RWPE1 (cell line): ENCODE measurements around the gene GTF3C2.

Source experiments
- CTCF ChIA-PET: fragments of 350-600 bp; sonication (Branson Sonifier 250); formaldehyde crosslinking; extraction: SDS; loops from one replicate; lab custom pipeline; 2021; lab: Yijun Ruan, JAX
- POLR2A ChIA-PET: fragments of 400-600 bp; formaldehyde crosslinking; extraction: SDS; loops from one replicate; lab custom pipeline; 2020; ENCODE audit warnings: antibody characterized with exemption; ENCODE audit not compliant: low non-redundant PET; lab: Yijun Ruan, JAX
- DNase-seq: peaks from one replicate; pipeline ENCODE4 v3.0.0; 2012; ENCODE audit warnings: low spot score
- H3K27ac ChIP-seq: fragments of 450-650 bp; 2 replicates; pipeline ENCODE4 v1.5.1; 2017
- CTCF ChIP-seq: fragments of 450-650 bp; conservative IDR thresholded peaks from 2 replicates; pipeline ENCODE4 v1.5.1; 2017; ENCODE audit warnings: low read depth, mild to moderate bottlenecking

The GTF3C2 gene

GRCh38 chr2:27373567-27373966, 17.0 kb upstream of the GTF3C2 start:
- ChIA-PET POLR2A (no interaction called here), CTCF (interaction anchor here (0.6 kb wide), 1 partner anchor 287 kb away, joined by 3 read pairs; no protein-coding TSS in a partner anchor)
- TF ChIP-seq CTCF = no peak
- H3K27ac ChIP-seq = peak overlapping the region; percentile 20; the same call in 1 of the 2 replicates
- DNase-seq = no peak

- DNase-seq = no peak
- H3K27ac ChIP-seq = peak overlapping the region; percentile 20; the same call in 1 of the 2 replicates
- no peak for TF ChIP-seq CTCF
- CTCF ChIA-PET = interaction anchor here (0.8 kb wide), 1 partner anchor 108 kb away, joined by 3 read pairs; no protein-coding TSS in a partner anchor
- POLR2A ChIA-PET = no interaction called here
Observed at GRCh38 chr2:27372937-27373336, 16.4 kb upstream of the GTF3C2 start.

GRCh38 chr2:27370816-27371620, 14.5 kb upstream of the GTF3C2 start:
- H3K27ac ChIP-seq = peak overlapping the region; percentile 85
- TF ChIP-seq CTCF = no peak
- ChIA-PET POLR2A (interaction anchor here (0.6 kb wide), 1 partner anchor 25 kb away, joined by 4 read pairs; no protein-coding TSS in a partner anchor), CTCF (interaction anchor here (0.8 to 0.9 kb wide), 2 partner anchors 15 to 50 kb away, joined by 3 to 4 read pairs; partner anchors contain the start of gene GTF3C2)
- peak; percentile 26 for DNase-seq

- H3K27ac ChIP-seq = peak within 1 kb of the TSS; percentile 85
- POLR2A ChIA-PET = interaction anchor here (0.7 kb wide), 1 partner anchor 10 kb away, joined by 3 read pairs; no protein-coding TSS in a partner anchor
Observed at GRCh38 chr2:27370026-27370815, 13.7 kb upstream of the GTF3C2 start, which contains the start of the genes EIF2B4 and SNX17. TSS of gene EIF2B4 (minus strand) at chr2:27370338. CDS start at chr2:27370314, 24 bp downstream. TSS of gene SNX17 (plus strand) at chr2:27370616. CDS start at chr2:27370744, 128 bp downstream.

GRCh38 chr2:27369471-27370025, 13.0 kb upstream of the GTF3C2 start:
- H3K27ac ChIP-seq = peak overlapping the region; percentile 85
- TF ChIP-seq CTCF = no peak
- POLR2A ChIA-PET = interaction anchor here (0.7 kb wide), 1 partner anchor 9 kb away, joined by 3 read pairs; no protein-coding TSS in a partner anchor
- peak; percentile 73 for DNase-seq
- CTCF ChIA-PET = interaction anchor here (0.6 to 1.7 kb wide), 8 partner anchors 9 to 104 kb away, joined by 3 to 8 read pairs (median 3); partner anchors contain the start of gene GTF3C2

More at GRCh38 chr2:27370026-27370815, 13.7 kb upstream of the GTF3C2 start, which contains the start of the genes EIF2B4 and SNX17:
- peak; percentile 94 for DNase-seq
- peak; percentile 89 for TF ChIP-seq CTCF
- CTCF ChIA-PET = interaction anchor here (0.6 to 1.7 kb wide), 9 partner anchors 10 to 105 kb away, joined by 3 to 8 read pairs (median 3); partner anchors contain the start of gene GTF3C2
